Stimulated activated CD4-positive, alpha-beta T cell treated with anti-CD3 and anti-CD28 coated beads, Interleukin-15, amount 100 ng/mL, for 24 hours (primary cell): ENCODE data around the gene GSG1L.
"Not testable (repeated sequence)": the region's sequence is repeated elsewhere in the genome, so short reads cannot be mapped to it uniquely, and the experiment has no call there.

Experiments
- DNase-seq: peaks from one replicate; pipeline ENCODE4 v3.0.0-alpha.2; 2020

The GSG1L gene

DNA sequence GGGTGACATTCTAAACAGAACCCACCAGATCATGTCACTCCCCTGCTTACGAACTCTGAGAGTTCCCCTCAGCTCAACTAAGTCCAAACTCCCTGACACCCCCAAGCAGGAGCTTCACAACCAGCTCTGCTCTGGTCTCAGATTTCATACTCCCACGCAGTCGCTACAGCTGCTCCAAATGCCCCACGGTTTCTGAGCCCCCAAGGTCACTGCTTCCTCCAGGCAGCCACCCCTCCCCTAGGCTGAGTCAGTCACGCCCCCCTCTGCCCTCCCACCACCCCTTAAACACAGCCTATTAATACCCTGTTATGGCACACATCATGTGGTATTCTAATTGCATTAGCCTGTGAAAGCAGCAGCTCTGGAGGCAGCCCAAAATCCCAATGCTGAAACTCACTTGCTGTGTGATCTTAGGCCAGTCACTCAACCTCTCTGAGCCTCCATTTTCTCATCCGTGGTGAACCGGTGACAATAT lies 51.5 kb downstream of the GSG1L start:
- no peak for DNase-seq

- DNase-seq: no peak
Measured at GRCh38 chr16:28011223-28011622, 52.3 kb downstream of the GSG1L start.

DNA sequence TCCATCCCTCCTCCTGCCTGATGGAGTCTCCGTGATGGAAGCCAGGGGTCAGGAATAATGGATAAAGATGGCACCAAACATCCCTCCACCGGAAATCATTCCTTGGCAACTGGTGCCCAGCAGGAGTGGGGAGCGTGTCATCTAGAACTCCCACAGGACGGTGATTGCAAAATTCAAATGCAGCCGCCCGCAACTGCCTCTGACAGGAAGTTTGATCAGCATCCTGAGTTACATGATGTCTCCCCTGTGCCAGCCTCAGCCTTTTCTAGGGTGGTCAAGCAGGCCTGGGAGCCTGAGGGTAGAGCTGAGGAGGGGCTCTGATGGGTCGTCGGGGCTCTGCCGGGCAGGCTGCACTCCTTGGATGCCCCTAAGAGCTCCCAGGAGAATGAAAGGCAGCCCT lies 52.8 kb downstream of the GSG1L start:
- DNase-seq: no peak

DNA sequence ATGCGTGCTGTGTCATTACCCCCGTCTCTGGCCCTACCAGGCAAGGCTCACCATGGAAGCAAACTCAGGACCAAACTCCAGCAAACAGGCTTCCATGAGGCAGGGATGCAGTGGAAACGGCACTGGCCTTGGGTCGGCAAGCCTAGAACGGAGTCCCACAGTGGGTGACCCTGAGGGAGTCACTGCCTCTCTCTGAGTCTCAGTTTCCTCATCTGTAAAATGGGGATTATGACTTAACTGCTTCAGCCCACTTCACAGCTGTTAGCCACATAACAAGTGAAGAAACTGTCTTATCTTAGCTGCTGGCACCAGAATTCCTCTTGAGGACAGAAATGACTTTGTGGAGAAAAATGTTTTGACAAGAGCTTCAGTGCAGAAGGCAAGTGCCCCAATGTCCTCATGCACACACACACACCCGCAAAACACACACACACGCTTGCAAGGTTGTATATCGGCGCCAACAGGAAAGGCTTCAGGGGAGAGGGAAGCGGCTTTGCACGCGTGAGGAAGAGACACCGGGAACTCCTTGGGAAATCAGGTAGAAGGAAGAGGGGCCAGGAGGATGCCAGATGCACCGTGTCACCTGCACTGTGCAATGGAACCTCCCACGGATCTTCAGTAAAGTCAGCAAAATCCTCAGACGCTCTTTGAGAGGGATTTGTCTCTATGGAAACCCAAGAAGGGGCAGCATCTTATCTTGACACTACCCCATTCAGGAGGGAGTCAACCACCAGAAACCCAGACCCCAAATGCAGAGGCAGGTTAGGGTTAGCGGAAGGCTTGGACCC lies 53.7 kb downstream of the GSG1L start:
- no peak for DNase-seq

- DNase-seq: no peak
Measured at GRCh38 chr16:28003923-28004322, 59.6 kb downstream of the GSG1L start.

DNA sequence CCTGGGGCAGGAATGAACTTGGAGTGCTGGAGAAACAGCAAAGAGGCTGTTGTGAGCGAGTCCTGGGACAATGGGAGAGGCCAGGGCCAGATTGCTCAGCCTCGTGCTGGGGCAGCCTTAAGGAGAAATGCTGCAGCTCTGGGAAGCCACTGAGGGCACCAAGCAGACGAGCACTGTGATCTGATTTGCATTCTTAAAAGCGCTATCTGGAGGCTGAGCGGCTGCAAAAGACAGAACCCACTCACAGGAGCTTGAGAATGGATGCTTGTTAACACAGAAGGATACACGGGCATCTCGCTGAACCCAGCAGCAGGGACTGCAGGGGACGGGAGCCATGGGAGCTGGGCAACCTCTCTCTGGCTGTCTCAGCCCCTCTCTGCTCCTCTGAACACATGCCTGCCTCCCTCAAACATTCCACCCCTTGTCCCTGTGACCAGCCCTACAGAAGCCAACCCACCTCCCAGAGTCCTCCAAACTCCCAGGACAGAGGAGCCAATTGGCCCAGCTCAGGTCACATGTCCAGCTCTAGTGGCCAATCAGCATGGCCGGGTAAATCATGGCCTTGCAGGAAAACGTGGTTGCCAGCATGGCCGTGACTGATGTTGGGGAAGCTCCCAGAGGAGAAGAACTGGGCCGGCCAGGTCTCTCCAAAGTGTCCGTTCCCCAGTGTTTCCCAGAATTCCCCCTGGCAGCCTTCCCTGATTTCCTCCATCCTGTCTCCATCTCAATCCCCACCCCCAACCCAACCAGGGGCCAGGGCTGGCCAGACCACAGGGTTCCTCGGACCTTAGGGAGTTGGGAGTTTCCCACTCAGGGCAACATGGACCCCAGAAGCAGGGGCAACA lies 60.3 kb downstream of the GSG1L start:
- no peak for DNase-seq

DNA sequence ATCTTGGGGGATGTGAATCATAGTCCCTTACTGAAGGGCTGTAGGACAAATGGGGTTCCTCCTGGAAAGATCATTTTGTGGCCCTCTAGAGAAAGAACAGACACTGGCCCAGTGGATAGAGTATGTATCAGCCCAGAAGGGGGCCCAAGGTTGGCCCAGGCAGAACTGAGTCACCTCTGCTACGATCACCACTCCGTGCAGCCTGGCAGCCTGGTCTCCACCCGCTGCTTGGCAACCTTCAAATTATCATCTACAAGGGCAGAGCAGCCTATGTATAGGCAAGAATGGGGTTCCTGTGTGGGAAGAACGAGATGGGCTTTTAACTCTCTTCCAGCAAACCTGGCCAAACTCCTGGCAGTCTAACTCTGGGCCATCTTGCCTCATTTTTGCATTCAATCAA lies 61.9 kb downstream of the GSG1L start:
- DNase-seq: no peak

- DNase-seq: no peak
Measured at GRCh38 chr16:28001184-28001583, 62.3 kb downstream of the GSG1L start.

DNA sequence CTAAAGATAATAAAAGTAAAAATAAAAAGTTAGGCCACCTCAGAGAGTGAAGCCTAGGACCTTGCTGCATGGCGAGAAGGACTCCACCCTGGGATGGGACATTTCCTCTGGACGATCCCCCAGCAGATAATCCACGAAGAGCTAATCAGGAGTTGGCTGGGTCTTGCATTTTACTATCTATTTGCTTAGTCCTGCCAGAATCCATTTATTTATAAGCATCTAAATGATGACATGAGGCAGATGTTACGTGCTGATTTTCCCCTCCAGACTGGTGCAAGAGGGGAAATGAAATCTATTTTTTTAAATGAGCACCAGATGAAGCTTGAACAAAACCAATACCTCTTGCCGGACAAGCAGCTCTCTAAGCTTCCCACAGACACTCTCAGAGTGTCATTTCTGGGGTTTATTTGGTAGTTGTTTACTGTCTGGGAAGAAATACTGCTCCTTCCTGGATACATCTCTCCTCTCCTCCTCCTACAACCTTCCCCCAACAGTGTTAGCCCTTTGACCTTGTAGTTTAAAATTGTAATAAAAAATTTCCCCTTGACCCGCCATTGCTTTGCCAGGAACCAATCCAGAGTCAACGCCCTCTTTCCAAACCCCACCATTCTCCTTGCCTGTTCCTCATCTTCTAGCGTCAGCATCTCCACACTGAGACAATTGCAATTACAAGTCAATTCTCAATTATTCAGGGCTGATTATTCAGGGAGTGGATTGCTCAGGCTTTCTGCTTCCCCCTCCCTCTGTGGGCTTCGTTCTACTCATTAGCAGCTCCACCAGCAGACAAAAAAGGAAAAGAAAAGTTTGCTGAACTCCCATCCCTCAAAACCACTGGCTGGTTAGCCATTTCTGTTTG lies 63.0 kb downstream of the GSG1L start:
- no peak for DNase-seq

- no peak for DNase-seq
Measured at GRCh38 chr16:27999687-28000086, 63.8 kb downstream of the GSG1L start.

- no peak for DNase-seq
Measured at GRCh38 chr16:27995378-27995777, 68.1 kb downstream of the GSG1L start.

DNA sequence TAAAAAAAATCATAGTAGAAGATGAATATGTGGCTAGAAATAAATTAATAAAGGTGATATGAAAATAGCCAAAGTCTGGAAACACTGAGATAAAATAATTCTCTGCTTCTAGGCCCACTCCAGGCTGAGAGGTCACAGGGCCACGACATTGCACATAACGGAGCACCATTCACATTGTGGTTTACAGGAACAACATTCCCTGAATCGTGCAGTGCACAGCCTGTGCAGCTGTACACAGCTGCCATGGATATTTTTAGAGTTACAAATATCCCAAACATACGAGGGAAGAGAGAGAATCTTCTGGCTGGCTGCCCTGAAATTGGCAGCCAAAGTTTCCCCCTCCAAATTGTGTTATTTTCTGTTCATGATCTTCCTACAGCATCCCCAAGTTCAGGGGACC lies 68.8 kb downstream of the GSG1L start:
- DNase-seq: no peak

DNA sequence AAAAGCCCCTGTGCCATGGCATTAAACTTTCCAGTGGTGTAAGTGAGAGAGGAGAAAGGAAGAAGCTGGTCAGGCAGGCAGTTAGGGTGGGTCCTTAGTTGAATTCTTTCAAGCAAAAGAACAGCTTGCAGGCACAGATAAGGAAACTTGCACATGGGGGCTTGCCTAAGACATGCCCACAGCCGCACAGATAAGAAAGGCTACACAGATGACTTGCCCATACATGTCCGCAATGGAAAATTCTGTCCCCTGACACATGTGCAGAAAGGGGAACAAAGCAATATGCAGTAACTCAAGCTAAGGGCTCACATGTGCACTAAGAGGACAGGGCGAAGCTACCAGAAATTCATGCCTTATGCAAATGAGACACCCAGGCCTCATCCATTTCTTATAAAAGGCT lies 69.9 kb downstream of the GSG1L start:
- no peak for DNase-seq

DNA sequence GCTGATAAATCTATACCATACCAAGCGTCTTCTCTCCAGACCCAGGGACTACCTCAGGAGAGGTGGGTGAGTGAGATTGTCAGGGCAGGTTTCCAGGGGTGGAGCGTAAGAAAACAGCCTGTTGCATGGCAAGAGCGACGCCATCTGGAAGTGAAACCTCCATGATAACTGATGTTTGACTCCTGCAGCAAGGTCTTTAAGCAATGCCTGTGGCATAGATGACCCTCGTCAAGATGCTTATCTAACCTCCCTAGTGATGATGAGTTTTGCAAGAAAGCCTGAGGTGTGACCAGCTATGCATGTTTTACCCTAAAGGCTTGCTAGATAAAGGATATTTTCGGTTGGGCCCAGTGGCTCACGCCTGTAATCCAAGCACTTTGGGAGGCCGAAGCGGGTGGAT lies 71.6 kb downstream of the GSG1L start:
- DNase-seq: no peak

DNA sequence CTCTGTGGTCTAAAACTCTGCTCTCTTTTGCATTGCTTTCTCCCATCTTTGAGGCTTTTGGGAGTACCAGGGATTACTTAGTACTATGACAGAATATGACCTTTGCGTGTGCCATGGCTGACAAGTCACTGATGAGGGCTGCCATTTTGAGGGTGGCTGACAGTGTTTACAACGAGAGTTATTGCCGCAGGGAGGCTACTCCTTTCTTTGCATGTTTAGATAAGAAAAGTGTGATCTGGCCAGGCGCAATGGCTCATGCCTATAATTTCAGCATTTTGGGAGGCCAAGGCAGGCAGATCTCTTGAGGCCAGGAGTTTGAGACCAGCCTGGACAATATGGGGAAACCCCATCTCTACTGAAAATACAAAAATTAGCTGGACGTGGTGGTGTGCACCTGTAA lies 77.5 kb downstream of the GSG1L start:
- DNase-seq: no peak

DNA sequence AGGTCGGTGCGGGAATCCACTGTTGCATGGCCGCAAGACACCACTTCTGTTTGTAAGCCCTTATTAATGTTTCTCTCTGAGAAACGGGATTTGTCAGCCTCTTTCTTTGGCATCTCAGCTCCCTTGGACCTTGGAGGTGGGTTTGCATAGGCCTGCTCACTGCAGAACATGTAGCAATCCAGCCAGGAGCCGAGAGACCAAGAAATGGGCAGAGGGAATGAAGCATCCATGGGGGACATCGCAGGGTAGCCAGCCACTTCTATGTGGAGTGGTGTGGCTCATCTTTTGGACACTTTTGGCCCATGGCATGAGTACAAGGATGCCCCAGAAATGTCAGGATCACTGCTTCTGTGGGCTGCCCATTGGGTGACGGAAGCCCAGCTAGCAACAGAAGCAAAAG lies 79.4 kb downstream of the GSG1L start:
- no peak for DNase-seq

DNA sequence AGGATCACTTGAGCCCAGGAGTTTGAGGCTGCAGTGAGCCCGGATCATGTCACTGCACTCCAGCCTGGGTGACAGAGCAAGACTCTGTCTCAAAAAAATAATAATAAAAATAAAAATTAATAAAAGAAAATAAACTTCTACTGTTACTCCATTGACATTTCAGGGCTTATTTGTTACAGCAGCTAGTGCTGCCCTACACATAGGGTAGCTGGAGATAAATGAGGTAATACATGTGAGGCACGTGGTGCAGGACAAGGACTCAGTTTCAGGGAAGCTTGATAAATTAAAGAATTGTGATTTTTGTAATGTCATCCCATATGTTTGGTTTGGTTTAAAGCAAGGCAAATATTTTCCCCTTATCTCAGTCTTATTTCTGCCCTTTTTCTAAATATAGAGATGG lies 80.3 kb downstream of the GSG1L start:
- DNase-seq: no peak

DNA sequence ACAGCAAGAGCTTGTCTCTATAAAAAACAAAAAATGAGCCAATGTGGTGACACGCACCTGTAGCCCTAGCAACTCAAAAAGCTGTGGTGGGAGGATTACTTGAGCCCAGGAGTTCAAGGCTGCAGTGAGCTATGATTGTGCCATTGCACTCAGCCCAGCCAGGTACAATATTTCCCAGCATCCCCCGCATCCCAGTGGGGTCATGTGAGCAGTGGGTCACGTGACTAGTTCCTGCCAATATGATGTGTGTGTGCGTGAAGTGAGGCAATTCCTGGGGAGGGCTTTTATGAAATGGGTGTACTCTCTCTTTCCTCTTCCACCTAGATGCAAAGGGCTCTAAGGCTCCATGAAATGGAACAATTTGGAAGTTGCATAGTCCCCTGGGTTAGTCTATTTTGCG lies 81.3 kb downstream of the GSG1L start:
- DNase-seq: no peak

GRCh38 chr16:27980919-27981700 lies 82.4 kb downstream of the GSG1L start:
- no peak for DNase-seq

- DNase-seq: no peak
Measured at GRCh38 chr16:27980076-27980775, 83.3 kb downstream of the GSG1L start.

- not testable (repeated sequence) for DNase-seq
Measured at GRCh38 chr16:27979668-27980067, 83.8 kb downstream of the GSG1L start.

DNA sequence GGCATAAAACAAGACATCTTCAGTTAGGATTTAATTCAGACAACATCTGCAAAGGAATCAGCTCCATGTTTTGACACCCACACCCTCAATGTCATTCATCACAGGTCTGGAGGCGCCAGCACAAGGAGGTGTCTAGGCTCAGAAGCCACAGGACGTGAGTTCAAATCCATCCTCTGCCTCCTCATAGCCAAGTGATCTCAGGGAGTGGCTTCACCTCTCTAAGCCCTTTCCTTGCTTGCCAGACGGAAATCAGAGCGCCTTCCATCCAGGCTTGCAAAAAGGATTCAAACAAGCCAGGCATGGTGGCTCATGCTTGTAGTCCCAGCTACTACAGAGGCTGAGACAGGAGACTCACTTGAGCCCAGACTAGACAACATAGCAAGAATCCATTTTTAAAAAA lies 84.6 kb downstream of the GSG1L start:
- no peak for DNase-seq
